SK-MEL-5 (cell line): ENCODE results near the gene XRN2. TPM values are rescaled to one million over a fixed set of nuclear protein-coding genes. Genes with fewer than 3 reads are reported as not detected.

Source experiments
- DNase-seq: peaks from one replicate; pipeline ENCODE4 v3.0.0-alpha.2; 2016; ENCODE audit warnings: low read depth, low spot score
- in situ Hi-C: cut with HindIII; loops from 2 replicates; pipeline ENCODE4 v1.10.0; 2016; ENCODE audit warnings: low sequenced_read_pairs, high pct_unique_total_duplicates, low pct_unique_long_range_greater_than_20kb
- small RNA-seq, 2 experiments: library from RNA; depleted of rRNA; stranded (forward); fragments of <200 nt; gene quantifications; one replicate each; pipeline ENCODE3, GENCODE V24; 2014
- total RNA-seq: library from RNA; depleted of rRNA; stranded (reverse); fragments of >200 nt; shearing (Covaris generic); gene quantifications from 2 replicates; pipeline ENCODE4 v1.2.3, GENCODE V29; 2014; rRNA removed

Gene XRN2
- total RNA-seq, 1 experiment from 2014 or later, result 160 TPM

DNA sequence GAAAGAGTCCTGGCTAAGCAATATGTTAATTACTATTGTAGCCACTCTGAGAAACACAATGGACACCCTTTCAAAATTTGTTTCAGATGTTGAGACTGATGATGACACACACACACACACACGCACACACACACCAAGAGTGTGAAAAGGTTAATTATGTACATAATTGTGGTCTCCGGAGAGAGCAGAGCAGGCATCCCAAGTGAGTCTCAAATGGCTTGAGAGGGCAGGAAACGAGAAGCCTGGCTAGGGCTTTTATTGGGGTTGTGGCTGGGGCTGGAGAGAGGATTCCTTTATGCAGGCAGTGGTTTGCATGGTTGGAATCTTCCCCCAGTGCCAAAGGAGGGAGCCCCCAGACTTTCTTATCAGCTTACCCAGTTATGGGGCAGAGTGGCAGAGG lies 132.4 kb downstream of the XRN2 start:
- in situ Hi-C loops, result no loop called here
- DNase-seq, result no peak

DNA sequence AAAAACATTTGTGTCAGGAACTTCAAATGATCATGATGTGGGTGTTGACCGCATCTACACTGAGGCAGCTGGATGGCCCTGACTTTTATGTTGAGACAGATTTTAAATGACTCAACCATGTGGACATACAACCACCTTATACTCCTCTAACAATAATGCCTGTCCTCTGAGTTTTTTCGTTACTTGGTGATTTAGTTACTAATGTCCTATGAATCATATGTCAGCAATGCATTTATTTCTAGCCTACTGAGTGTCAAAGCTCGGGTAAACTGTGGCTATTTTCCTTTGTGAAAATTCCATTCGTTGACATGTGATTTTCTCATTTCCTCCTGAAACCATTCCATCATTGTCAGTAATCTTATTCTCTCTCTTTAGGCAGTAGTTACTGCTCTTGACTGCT lies 133.1 kb downstream of the XRN2 start:
- in situ Hi-C loops, result no loop called here
- peak; percentile 60 for DNase-seq

DNA sequence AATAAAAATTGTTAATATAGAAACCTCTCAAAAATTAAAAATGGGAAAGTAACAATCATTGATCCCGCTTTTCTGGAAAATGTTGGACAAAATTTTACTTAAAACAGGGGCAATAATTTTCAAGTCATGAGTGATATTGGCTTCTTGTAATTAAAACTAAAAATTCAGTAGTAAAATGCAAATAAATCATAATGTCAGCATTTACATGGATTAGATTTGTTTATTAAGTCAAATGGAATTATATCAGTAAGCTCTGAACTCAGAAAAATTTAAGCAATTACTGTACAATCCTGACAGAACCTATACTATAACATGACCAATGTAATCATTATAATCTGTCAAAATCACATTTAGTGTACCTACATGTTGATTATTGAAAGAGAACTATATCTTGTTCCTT lies 134.1 kb downstream of the XRN2 start:
- DNase-seq, result no peak
- in situ Hi-C loops, result no loop called here

DNA sequence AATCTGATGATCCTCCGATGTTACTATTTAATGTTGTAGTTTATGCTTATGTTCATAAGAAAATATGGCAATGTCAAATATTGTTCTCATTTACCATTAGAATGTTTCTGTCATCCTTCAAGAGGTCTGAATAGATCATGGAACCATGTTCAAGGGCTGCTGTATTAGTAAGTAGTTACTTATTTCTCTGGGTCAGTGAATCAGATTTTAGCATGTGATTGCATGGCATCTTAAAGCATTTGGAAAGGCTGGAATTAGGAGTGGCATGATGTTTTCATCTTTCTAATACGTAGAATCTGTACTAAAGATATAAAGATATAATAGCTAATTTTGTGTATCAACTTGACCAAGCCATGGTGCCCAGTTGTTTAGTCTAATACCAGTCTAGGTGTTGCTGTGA lies 134.7 kb downstream of the XRN2 start:
- no peak for DNase-seq
- in situ Hi-C loops, result no loop called here

Small RNA genes within 50 kb of the gene (small RNA-seq; reads per million reads assigned to genes)
- 0 reads per million in 2 experiments for gene RN7SKP140

Other genes with a start within 250 kb of the XRN2 start
- not detected in 2 replicates for gene LINC00237, start 197.0 kb upstream of the XRN2 start, total RNA-seq
- 16.5 and 18.9 TPM in 2 replicates for gene KIZ, start 177.2 kb upstream of the XRN2 start, total RNA-seq
- 1.4 and 1.8 TPM in 2 replicates for gene NKX2-4, start 94.2 kb downstream of the XRN2 start, total RNA-seq
- gene NKX2-2, start 210.7 kb downstream of the XRN2 start, total RNA-seq, result 0.13 TPM in 1 of 2 replicates, not detected in the other